Spleen (tissue), 13 donors: ENCODE results near the gene ARNT2. TPM values are rescaled to one million over a fixed set of nuclear protein-coding genes. Genes with fewer than 3 reads are reported as not detected.

Experiments used
- DNase-seq: peaks from one replicate; pipeline ENCODE4 v3.0.0-alpha.2; 2020
- H3K27ac ChIP-seq, 8 donors: fragments of 200-600 bp; sonication (generic) in 7 of 8; 1 replicate in 4 of 8; 2 replicates in 4 of 8; pipeline versions ENCODE4 v1.5.0 to v1.8.0; 2016 to 2021; ENCODE audit warnings: inconsistent platforms in 4 of 8, mild to moderate bottlenecking in 4 of 8, moderate library complexity in 1 of 8
- H3K27me3 ChIP-seq, 7 donors: fragments of 200-600 bp; sonication (generic) in 6 of 7; replicated peaks in 1 of 7; 1 replicate in 4 of 7; 2 replicates in 3 of 7; pipeline versions ENCODE4 v1.5.0 to v1.8.0; 2016 to 2021; ENCODE audit warnings: inconsistent platforms in 3 of 7, mild to moderate bottlenecking in 1 of 7
- H3K36me3 ChIP-seq, 6 donors: fragments of 200-600 bp; sonication (generic) in 5 of 6; 1 replicate in 4 of 6; 2 replicates in 2 of 6; pipeline versions ENCODE4 v1.5.0 to v1.8.0; 2016 to 2021; ENCODE audit warnings: inconsistent platforms in 2 of 6
- H3K4me1 ChIP-seq, 6 donors: fragments of 200-600 bp; sonication (generic) in 5 of 6; 1 replicate in 3 of 6; 2 replicates in 3 of 6; pipeline versions ENCODE4 v1.5.0 to v1.8.0; 2016 to 2021; ENCODE audit warnings: inconsistent platforms in 3 of 6
- H3K4me3 ChIP-seq, 8 donors: fragments of 200-600 bp; sonication (generic) in 7 of 8; 1 replicate in 4 of 8; 2 replicates in 4 of 8; pipeline versions ENCODE4 v1.5.0 to v1.8.0; 2016 to 2021; ENCODE audit warnings: inconsistent platforms in 4 of 8, mild to moderate bottlenecking in 4 of 8, moderate library complexity in 2 of 8
- H3K9me3 ChIP-seq, 8 donors: fragments of 200-600 bp; sonication (generic) in 7 of 8; 1 replicate in 4 of 8; 2 replicates in 4 of 8; pipeline versions ENCODE4 v1.5.0 to v1.8.0; 2016 to 2021; ENCODE audit warnings: inconsistent platforms in 4 of 8
- CTCF ChIP-seq, 11 experiments: fragments of 200-600 bp in 7 of 11; fragments of 450-650 bp in 4 of 11; sonication (generic) in 4 of 11; IDR thresholded peaks in 8 of 11; conservative IDR thresholded peaks in 3 of 11; 1 replicate in 7 of 11; 2 replicates in 4 of 11; pipeline versions ENCODE4 v1.4.0 to v1.8.0; 2016 to 2021; ENCODE audit warnings: antibody characterized with exemption in 11 of 11, inconsistent platforms in 4 of 11, mild to moderate bottlenecking in 1 of 11
- POLR2A ChIP-seq, 3 donors: fragments of 450-650 bp; IDR thresholded peaks; one replicate each; pipeline ENCODE4 v1.5.1; 2017; ENCODE audit warnings: antibody characterized with exemption in 3 of 3, mild to moderate bottlenecking in 1 of 3
- POLR2AphosphoS5 ChIP-seq, 3 donors: sonication (generic); formaldehyde crosslinking; IDR thresholded peaks; one replicate each; pipeline ENCODE4 v1.5.1; 2017; ENCODE audit warnings: antibody characterized with exemption in 3 of 3
- WGBS, 5 donors: extraction: QIAGEN DNeasy Blood & Tissue Kit in 3 of 5; methylation state at CpG; one replicate each; pipeline versions ENCODE4 v1.1.5 to v1.1.7; 2013 to 2018; 5-methylcytosine and 5-hydroxymethylcytosine counted together
- intact Hi-C: fragments of 100-400 bp; cut with DNase I; formaldehyde crosslinking; loops from one replicate; pipeline ENCODE4 v1.15.0; 2023; ENCODE audit warnings: low total_unique reads
- long read RNA-seq, 2 donors: transcript quantifications; one replicate each; lab custom pipeline, GENCODE V29; 2026
- polyA plus RNA-seq, 3 donors: library from polyadenylated mRNA; stranded (reverse); fragments of 200-250 nt; gene quantifications; one replicate each; pipeline ENCODE4 v1.2.1, GENCODE V29; 2013
- total RNA-seq, 7 donors: library from RNA; depleted of rRNA in 3 of 7; stranded (reverse); fragments of >200 nt in 3 of 7; fragmentation: NEBNext Ultra II Directional in 4 of 7; extraction: Animal tissue kit (Norgen Biotek cat#: 25700) in 4 of 7; gene quantifications; one replicate each; pipeline versions ENCODE4 v1.1.0 to v1.2.1, GENCODE V29; 2016 to 2021
- donor health status: healthy with polysubstance abuse.
- donor health status: DM: no; HTN: no; CAD: no; lungs with moderate emphysema.
- donor health status: DM: no; HTN: no; CAD: no.
- donor health status: Bipolar disorder and iron deficiency.
- donor health status: healthy.
- donor health status: DM: no; HTN: no; CAD: no.
- donor health status: DM: yes; HTN: yes; CAD: no.

The ARNT2 gene
- total RNA-seq (10 to 100 TPM in 5 of 7 donors, 1 to 10 TPM in 2; 5.0 to 12.3 (median 11.2) TPM), polyA plus RNA-seq (1 to 10 TPM; 1.9 to 2.4 (median 1.9) TPM)
- long read RNA-seq, donor 1 = 0 reads
- long read RNA-seq, donor 2 = 0 reads

DNA sequence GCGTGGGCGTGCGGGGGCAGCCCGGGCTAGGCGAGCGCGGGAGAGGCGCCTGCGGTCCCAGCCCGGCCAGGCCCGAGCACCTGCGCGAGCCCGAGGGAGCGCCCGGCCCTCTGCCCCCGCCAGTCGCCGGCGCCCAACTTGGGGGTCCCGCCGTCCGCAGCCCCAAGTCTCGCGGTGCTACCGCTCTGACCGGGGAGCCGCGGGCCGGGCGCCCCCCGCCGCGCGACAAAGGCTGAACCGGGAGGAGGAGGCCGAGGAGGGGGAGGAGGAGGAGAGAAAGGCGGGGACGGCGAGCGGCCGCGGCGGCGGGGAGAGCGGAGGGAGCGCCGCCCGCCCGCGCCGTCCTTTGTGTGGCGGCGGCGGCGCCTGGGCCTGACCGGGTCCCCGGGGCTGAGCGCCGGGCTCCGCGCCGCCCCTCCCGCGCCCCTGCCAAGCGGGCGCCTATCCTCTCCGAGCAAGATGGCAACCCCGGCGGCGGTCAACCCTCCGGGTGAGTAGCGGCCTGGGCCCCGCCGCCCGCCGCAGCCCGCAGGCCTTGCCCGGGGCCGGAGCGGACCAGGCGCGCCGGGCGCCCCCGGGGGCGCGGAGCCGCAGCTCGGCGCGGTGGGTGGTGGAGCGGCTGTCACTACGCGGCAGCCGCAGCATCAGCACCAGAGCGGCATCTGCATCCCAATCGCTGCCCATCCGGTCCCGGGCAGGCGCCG is at the start of gene ARNT2:
Gene ARNT2, plus strand, starts transcription at position 326 of the 704 bp plus-strand sequence. Its CDS starts 134 bp downstream, at position 460.
- no peak for DNase-seq
- H3K4me3 ChIP-seq = peak within 1 kb of the TSS; percentile 24 to 63 (median 44)

DNA sequence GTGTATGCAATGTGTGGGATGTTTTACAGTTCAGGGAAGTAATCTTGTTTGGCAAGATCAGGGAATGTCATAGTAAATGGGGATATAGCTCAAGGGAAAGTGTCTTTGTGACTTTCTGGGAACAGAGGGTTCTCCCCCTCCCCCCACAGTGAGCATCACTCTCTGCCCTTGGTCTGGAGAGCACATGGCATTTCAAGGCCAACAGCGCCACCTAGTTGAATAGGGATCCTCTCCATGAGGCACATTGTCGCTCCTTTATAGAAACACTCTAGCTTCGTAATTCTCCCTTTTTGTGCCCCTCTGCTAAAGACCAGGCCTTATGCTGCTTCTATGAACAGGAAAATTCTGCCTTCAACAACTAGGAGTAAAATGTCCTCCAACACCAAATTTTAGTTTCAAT is 37.1 kb upstream of the ARNT2 start:
- H3K4me3 ChIP-seq = no peak overlapping the region
- H3K4me1 ChIP-seq = no peaks in the 10 kb centered on the region
- no peak for TF ChIP-seq CTCF (IDR thresholded peaks at IDR 0.05 in 8 of 11, conservative IDR thresholded peaks at IDR 0.05 in 3 of 11)
- TF ChIP-seq POLR2AphosphoS5 (IDR thresholded peaks at IDR 0.05) = no peak
- TF ChIP-seq POLR2A (IDR thresholded peaks at IDR 0.05) = no peak
- no peaks in the 10 kb centered on the region for H3K27me3 ChIP-seq
- WGBS, 5 donors = 87 to 94% (median 90%) methylated on average over 3 of the region's 3 CpGs
- no peaks in the 10 kb centered on the region for H3K36me3 ChIP-seq
- no peak for DNase-seq
- intact Hi-C loops = no loop called here
- peaks cover 3 to 66% (median 50%) of the 10 kb centered on the region in 8 donors for H3K9me3 ChIP-seq
- no peak overlapping the region for H3K27ac ChIP-seq

More for the DNA sequence above, at the start of gene ARNT2:
- TF ChIP-seq POLR2AphosphoS5 (IDR thresholded peaks at IDR 0.05) (peak in 1 of 3 donors; percentile 47), CTCF (IDR thresholded peaks at IDR 0.05 in 8 of 11, conservative IDR thresholded peaks at IDR 0.05 in 3 of 11) (no peak)
- H3K27ac ChIP-seq = peak within 1 kb of the TSS in 6 of 8 donors; percentile 15 to 60 (median 40)
- H3K36me3 ChIP-seq = no peaks in the 10 kb centered on the region
- peaks cover 0 to 24% (median 11%) of the 10 kb centered on the region in 6 donors for H3K4me1 ChIP-seq
- intact Hi-C loops = no loop called here
- 0 to 2% (median 1%) methylated on average over 5 to 102 of the region's 102 CpGs for WGBS, 5 donors
- no peaks in the 10 kb centered on the region for H3K9me3 ChIP-seq
- peaks cover 0 to 89% (median 31%) of the 10 kb centered on the region in 7 donors for H3K27me3 ChIP-seq

- WGBS, 5 donors = 27 to 67% (median 59%) methylated on average over 1 of the region's 1 CpG
- H3K4me1 ChIP-seq = no peaks in the 10 kb centered on the region
- H3K4me3 ChIP-seq = no peak overlapping the region
- H3K36me3 ChIP-seq = no peaks in the 10 kb centered on the region
- TF ChIP-seq CTCF (IDR thresholded peaks at IDR 0.05 in 8 of 11, conservative IDR thresholded peaks at IDR 0.05 in 3 of 11) (no peak), POLR2A (IDR thresholded peaks at IDR 0.05) (no peak), POLR2AphosphoS5 (IDR thresholded peaks at IDR 0.05) (no peak)
- no peaks in the 10 kb centered on the region for H3K27me3 ChIP-seq
- DNase-seq = no peak
- intact Hi-C loops = no loop called here
- H3K9me3 ChIP-seq = peaks cover 3 to 66% (median 50%) of the 10 kb centered on the region in 8 donors
- no peak overlapping the region for H3K27ac ChIP-seq
These were observed 36.5 kb upstream of the ARNT2 start for GRCh38 chr15:80367661-80368060.

DNA sequence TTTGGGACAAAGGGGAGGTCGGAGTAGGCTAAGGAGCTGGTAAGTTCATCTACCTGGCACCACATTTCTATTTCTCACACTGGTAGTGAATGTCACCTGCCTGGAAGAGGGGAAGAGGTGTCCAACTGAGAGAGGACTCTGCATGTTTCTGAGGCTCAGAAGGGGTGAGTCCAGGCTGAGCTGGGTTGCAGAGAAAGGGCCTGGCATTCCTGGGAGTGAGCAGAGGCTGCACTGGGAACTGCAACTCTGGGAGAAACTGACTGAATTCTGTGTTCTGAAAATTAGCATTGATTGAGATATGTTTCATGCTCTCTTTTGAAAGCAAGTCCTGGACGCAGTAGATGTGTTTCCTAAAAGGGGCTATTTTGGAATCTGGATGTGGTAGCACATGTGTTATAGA is 32.3 kb upstream of the ARNT2 start:
- Histone ChIP-seq H3K36me3 (no peaks in the 10 kb centered on the region), H3K27ac (no peak overlapping the region), H3K9me3 (peaks cover 3 to 43% (median 32%) of the 10 kb centered on the region in 8 donors), H3K27me3 (peaks cover 0 to 4% (median 0%) of the 10 kb centered on the region in 7 donors), H3K4me1 (no peaks in the 10 kb centered on the region), H3K4me3 (no peak overlapping the region)
- TF ChIP-seq POLR2A (IDR thresholded peaks at IDR 0.05) (no peak), CTCF (IDR thresholded peaks at IDR 0.05 in 8 of 11, conservative IDR thresholded peaks at IDR 0.05 in 3 of 11) (no peak), POLR2AphosphoS5 (IDR thresholded peaks at IDR 0.05) (no peak)
- 85 to 93% (median 91%) methylated on average over 2 of the region's 2 CpGs for WGBS, 5 donors
- DNase-seq = no peak
- intact Hi-C loops = no loop called here
